Erythroblast (primary cell): ENCODE measurements around the gene ANKEF1.

Experiments used
- DNase-seq, 2 experiments: peaks; one replicate each; lab custom pipeline; 2025; lab: John Stamatoyannopoulos, UW
- GATA1 ChIP-seq: IDR thresholded peaks from 2 replicates; pipeline ENCODE4 v1.6.1; 2011; ENCODE audit warnings: low read depth, mild to moderate bottlenecking, control low read depth, low read length, moderate library complexity
- POLR2A ChIP-seq: IDR thresholded peaks from 2 replicates; pipeline ENCODE4 v1.6.1; 2011; ENCODE audit warnings: mild to moderate bottlenecking, low read length

The ANKEF1 gene

GRCh38 chr20:10089871-10090587 is 55.2 kb downstream of the ANKEF1 start:
- DNase-seq = no peak
- no peak for TF ChIP-seq GATA1
- TF ChIP-seq POLR2A = no peak

GRCh38 chr20:10090588-10091166 is 55.9 kb downstream of the ANKEF1 start:
- DNase-seq = peak; percentile 16 to 45
- TF ChIP-seq GATA1 = no peak
- TF ChIP-seq POLR2A = no peak

GRCh38 chr20:10093087-10093591 is 58.4 kb downstream of the ANKEF1 start:
- no peak for DNase-seq
- TF ChIP-seq POLR2A (no peak), GATA1 (no peak)

- no peak for TF ChIP-seq POLR2A
- no peak for TF ChIP-seq GATA1
Measured at GRCh38 chr20:10094566-10095173, 59.9 kb downstream of the ANKEF1 start.

GRCh38 chr20:10096790-10097189 is 62.0 kb downstream of the ANKEF1 start:
- DNase-seq = no peak
- TF ChIP-seq POLR2A = no peak
- TF ChIP-seq GATA1 = no peak

More at GRCh38 chr20:10094566-10095173, 59.9 kb downstream of the ANKEF1 start:
- DNase-seq = no peak

- DNase-seq = no peak
- no peak for TF ChIP-seq POLR2A
Measured at GRCh38 chr20:10105046-10105445, 70.3 kb downstream of the ANKEF1 start.
